ENCODE measurements around the gene TSKS.

The TSKS gene

DNA sequence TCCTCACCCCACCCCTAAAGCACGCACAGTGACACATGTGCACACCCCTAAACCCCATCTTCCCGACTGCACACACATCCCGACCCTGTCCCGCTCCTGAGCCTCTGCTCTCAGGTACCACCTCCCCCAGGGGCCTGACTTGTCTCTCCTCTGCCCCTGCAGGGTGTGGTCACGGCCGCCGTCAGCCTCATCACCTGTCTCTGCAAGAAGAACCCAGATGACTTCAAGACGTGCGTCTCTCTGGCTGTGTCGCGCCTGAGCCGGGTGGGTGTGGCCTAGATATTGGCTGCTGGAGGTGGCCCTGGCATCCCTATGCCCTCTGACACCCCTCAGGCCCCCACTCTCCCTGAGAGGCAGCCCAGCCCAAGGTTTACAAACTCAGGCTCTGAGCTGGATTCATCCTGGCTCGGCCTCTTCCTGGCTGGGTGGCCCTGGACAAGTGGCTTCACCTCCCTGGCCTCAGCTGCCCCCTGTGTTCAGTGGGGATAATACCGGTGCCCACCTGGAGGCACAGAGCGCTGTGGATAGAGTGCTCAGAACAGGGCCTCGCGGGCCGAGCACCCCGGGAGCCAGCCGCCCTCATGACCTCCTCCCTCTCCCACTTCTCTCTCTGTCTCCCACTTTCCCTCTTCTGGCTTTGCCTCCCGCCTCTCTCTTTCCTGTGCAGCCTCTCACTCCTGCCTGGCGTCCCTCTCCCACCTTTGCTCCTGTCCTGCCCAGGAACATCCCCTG, 29.9 kb upstream of the TSKS start:
- no peak for DNase-seq

DNA sequence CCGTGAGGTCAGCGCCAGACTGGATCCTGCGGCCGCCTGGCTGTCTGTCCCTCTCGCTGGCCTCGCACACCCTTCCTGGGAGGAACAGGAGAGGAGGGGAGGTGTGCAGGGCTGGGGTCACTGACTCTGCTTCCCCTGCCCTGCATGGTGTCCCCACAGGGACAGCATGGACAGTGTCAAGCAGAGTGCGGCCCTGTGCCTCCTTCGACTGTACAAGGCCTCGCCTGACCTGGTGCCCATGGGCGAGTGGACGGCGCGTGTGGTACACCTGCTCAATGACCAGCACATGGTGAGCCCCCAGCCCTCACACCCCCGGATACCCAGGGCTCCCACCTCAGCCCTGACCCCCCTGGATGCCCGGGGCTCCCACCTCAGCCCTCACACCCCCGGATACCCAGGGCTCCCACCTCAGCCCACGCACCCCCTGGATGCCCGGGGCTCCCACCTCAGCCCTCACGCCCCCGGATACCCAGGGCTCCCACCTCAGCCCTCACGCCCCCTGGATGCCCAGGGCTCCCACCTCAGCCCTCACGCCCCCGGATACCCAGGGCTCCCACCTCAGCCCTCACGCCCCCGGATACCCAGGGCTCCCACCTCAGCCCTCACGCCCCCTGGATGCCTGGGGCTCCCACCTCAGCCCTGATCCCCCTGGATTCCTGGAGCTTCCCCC, 28.8 kb upstream of the TSKS start:
- DNase-seq, result no peak

DNA sequence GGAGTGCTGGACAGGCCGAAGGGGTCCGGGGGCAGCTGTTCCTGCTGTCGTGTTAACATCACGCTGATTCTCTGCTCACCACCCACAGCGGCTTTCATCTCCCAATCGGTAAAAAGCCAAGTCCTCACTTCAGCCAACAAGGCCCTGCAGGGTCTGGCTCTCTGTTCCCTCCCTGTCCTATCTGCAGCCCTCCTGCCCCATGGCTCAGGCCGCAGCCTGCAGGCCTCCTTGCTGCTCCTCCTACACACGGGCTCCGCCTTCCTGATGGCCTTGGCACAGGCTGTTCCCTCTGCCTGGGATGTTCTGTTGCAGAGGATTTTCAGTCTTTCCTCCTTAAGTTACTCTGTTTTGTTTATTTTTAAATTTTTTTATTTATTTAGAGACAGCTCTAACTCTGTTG, 27.8 kb upstream of the TSKS start:
- DNase-seq, result no peak

DNA sequence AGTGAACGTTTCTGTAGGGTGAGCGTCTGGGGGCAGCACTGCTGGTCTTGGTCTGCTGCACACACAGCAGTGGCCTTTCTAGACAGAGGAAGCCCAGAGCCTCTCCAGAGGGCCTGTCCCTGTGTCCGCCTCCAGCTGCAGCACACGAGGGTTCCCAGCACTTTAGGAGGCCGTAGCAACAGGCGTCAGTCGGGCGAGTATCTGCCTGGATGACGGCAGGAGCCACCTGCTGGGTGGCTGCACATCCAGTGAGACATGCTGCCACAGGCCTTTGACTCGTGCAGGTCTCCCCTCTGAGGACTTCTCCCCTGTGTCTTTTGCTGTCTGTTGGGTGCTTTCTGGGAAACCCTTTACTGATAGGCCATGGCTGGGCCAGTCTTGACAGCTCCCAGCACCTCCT, 25.8 kb upstream of the TSKS start:
- DNase-seq, result no peak

DNA sequence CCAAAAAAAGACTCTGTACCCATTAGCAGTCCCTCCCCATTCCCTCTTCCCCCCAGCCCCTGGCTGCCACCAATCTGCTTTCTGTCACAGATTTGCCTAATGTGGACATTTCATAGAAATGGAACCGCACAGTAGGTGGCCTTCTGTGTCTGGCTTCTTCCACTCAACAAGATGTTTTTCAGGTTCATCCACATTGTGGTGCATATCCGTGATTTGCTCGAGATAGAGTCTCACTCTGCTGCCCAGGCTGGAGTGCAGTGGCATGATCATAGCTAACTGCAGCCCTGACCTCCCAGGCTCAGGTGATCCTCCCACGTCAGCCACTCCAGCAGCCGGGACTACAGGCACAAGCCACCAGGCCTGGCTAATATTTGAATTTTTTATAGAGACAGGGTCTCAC, 24.6 kb upstream of the TSKS start:
- DNase-seq, result no peak

DNA sequence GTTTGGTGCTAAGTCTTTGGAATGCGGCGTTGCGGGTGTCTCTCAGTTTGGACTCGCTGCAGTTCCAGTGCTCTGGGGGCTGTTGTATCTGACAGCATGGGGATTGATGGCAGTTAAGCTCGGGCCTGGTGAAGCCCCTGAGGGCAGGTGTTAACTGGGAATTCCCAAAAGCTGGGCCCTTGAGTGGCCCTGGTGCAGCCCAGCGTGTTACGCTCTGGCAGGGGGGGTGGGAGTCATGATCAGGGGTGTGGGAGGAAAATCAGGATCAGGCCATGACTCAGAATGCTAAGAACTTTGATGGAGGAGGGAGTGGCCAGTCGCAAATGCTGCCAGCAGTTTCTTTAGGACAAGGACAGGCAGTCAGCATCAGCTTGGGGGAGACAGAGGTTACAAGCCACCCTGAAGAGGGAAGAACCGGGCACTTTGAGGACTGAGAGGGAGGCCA, 23.3 kb upstream of the TSKS start:
- no peak for DNase-seq

DNA sequence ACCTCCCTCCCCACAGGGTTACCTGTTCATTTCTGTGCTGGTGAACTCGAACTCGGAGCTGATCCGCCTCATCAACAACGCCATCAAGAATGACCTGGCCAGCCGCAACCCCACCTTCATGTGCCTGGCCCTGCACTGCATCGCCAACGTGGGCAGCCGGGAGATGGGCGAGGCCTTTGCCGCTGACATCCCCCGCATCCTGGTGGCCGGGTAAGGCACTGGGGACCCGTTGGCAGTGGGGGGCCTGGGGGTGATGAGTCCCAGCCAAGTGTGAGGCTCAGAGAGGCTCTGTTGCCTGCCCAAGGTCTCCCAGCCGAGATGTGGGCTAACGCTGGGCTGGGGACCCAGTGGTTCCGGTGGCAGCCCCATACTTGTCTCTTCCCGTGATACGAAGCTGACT, 19.4 kb upstream of the TSKS start:
- no peak for DNase-seq

DNA sequence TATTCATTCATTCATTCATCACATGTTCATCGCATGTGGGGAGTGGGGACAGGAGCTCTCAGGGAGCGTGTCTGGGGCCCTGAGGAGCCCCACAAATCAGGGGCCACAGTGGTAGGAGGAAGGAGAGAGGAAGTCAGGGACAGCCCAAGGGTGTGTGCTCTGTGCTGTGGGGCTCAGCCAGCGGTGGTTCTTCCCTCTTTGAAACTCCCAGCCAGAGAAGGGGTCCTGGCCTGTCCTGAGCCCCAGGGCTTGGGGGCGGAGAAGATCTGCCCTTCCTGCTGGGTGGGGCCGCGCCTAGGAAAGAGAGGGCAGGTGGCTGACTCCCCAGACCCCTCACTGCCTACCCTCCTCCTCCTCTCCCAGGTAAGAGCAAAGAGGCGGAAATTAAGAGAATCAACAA, 18.3 kb upstream of the TSKS start:
- DNase-seq, result no peak

DNA sequence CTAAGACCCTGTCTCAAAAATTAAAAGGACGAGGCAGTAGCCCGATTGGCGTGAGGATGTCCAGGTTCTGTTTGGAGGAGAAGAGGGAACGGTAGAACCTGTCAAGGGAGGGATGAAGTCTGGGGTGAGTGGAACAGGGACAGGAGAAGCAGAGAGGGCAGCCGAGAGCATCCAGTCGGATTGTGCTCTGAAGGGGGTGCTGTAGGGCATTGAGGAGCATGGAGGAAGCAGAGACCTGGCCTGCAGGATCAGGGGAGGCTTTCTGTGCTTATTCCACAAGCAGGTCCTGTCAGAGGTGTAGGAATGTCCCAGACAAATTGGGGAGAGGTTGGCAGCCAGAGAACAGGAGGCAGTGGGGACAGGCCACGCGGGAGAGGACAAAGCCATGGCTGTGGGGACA, 17.8 kb upstream of the TSKS start:
- DNase-seq, result no peak

DNA sequence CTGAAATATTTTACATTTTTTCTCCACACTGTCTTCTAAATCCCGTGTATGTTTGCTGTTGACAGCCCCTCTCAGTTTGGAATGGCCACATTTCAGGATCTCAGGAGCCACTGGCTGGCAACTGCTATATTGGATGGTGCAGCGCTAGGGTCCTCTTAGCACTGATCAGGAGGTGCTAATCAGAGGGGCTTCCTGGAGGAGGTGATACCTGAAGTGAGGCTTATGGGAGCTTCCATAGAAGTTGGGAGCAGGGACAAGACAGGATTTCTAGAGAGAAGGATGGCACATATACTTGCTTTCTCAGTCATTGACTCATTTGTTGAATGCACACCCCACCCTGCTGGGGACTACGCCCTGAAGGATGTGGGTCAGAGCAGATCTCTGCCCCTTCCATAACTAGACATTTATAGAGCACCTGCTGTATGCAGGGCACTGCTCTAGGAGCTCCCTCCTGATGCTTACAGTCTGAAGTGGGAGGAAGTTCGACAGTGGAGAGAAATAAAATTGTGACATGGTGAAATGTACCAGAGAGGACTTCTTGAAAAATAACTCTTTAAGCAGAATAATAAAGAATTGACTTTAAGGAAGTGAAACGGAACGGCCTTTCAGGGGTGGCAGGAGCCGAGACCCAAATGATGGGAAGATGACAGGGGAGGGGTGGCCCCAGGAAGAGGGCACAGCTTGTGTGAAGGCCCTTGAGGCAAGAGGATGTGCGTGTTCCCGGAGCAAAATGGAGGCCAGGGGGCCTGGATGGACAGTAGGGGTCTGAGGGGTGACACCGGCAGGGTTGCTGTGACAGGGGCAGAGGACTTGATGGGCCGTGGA, 16.8 kb upstream of the TSKS start:
- DNase-seq, result no peak

DNA sequence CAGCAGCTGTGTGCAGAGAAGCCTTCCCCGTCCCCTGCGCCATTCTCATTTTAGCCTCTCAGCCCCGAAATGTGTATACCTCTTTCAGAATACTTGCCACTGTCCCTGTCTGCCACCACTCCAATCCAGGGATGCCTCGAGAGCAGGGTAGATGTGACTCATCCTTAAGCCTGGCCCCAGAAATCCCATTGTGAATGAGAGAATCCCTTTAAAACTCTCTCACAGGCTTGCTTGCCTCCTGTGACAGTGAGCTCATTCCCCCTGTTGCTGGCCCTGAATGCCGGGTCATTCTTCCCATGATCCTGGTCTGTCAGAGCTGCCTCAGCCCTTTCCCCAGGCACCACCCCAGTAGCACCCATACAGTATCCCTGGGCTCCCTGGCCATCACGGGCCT, 13.3 kb upstream of the TSKS start:
- DNase-seq, result no peak

DNA sequence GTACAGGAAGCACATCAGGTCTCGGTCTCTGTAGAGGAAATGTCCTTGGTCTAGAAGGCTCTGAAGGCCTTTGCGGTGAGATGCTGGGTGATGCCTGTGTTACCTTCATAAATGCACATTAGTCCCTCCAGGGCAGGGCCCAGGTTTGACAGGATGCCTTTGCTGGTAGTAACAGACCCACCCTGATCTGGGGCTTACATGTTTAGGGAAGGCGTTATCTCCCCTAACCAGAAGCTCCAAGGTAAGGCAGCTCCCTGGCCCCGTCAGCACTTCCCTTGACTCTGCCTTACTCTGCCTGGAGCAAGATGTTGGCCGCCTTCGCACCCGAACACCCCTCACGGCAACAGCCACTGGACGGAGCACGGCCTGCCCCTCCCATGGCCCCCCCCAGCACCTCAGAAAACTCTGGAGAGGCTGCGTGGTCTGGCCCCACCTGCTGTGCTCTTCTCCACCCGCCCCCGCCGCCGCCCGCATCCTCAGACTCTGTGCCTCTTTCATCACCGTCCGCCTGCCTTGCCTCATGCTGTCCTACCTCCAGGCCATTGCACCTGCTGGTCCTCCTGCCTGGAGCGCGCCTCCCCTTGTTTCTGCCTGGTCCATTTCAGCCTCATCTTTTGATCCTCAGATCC, 12.8 kb upstream of the TSKS start:
- DNase-seq, result no peak

DNA sequence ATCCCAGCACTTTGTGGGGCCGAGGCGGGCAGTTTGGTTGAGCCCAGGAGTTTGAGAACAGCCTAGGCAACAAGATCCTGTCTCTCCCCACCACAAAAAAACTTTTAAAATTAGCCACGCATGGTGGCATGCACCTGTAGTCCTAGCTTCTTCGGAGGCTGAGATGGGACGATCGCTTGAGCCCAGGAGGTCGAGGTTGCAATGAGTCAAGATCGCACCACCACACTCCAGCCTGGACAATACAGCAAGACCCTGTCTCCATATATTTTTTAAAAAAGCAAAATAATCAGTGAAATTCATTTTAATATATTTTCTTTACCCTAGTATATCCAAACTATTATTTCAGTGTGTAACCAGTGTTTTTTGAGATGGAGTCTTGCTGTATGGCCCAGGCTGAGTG, 11.9 kb upstream of the TSKS start:
- no peak for DNase-seq

DNA sequence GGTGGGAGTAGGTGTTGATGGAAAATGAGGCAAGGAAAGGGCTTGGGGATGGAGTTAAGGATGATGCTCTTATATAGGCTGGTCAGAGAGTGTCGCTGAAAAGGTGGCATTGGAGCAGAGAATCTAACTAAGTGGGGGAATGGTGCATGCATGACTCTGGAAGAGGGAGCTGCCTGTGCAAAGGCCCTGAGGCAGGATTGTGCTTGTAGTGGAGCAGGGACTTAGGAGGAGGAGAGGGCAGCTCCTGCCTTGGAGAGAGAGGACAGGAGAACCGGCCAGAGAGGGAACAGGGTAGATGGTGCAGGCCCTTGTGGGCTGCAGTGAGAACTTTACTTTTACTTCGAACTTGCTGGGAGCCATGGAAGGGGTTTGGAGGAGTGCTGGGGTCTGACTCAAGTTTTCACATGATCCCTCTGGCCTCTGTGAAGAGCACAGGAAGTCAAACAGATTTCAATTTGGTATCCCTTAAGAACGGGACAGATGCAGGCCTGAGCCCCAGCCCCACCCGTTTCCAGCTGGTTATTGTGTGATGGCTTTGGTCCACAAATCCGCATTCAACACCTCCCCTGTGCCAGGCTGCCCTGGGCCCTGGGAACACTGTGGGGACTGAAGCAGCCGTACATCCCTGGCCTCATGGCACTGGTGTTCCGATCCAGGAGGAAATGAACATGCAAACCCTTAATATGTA, 10.7 kb upstream of the TSKS start:
- DNase-seq, result no peak

DNA sequence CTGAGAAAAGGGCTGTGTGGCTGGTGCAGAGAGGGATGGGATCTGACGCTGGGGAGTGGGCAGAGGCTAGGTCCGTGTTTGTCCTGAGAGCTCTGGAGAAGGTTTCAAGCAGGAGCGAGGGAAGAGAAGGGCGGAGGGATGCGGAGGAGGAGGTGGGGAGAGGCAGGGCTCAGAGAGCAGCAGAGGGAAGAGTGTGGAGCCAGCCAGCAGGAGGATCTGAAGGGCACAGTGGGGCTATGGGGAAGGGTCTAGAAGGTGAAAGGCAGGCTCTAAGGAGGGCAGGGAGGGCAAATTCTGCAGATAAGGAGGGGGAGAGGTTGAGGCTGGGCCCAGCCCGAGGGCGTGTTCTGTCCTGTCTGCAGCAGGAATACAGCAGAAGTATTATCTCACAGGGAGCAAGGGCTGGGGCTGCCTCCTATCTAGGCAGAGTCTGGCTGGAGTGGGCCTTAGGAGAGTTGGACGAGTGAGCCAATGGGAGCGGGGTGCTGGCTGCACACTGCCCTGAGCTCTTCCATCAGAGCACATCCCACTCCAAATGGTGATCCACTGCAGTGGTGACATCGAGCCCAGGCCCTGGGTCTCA, 9.8 kb upstream of the TSKS start:
- DNase-seq, result no peak

DNA sequence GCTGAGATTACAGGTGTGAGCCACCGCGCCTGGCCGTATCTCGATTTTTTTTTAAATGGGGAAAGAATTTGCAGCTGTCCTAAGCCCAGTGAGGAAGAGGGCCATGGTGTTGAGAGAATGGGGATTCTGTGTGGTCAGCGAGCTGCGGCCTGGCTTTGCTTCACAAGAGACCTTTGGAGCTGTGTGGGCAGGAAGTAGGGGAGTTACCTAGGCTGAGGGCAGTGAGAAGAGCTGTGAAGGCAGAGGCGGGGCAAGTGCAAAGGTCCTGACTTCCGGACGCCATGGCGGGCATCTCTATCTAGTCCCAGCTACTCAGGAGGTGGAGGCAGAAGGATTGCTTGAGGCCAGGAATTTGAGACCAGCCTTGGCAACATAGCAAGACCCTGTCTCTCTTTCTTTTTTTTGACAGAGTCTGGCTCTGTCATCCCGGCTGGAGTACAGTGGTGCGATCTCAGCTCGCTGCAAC, 8.6 kb upstream of the TSKS start:
- no peak for DNase-seq

DNA sequence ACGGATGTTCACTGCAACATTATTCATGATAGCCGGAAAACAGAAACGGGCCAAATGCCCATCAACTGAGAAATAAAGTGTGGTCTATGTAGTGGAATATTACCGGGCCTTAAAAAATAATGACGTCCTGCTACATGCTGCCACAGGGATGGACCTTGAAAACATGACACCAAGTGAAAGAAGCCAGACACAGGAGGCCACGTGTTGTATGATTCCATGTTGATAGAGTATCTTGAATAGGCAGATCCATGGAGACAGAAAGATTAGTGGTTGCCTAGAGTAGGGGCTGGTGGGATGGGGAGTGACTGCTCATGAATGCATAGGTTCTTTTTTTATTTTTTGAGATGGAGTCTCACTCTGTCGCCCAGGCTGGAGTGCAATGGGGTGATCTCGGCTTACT, 7.4 kb upstream of the TSKS start:
- no peak for DNase-seq

DNA sequence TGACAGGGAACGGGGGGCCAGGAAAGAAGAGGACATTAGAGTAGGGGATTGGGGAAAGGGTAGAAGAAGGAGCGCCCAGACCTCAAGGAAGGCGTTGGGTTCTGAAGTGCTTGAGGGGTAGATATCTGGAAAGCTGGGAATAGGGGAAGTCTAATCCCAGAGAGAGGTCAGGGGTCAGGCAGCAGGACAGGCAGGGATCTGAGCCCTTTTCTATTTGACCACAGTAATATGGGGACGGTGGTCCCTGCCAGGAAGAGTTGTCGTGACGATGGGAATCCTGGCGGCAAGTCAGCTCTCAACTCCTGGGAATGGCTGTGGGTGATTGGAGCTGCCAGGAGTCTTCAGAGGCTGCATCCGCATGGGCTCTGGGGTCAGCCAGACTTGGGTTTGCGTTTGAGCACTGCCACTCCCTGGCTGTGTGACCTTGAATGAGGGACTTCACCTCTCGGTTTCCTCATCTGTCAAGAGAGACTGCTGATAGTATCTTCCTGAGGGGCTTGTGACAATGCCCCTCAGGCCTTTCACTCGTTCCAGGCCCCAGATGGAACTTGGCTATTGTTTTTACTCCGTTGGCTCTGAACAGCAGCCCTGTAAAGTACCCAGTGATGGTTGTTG, 5.0 kb upstream of the TSKS start:
- no peak for DNase-seq

DNA sequence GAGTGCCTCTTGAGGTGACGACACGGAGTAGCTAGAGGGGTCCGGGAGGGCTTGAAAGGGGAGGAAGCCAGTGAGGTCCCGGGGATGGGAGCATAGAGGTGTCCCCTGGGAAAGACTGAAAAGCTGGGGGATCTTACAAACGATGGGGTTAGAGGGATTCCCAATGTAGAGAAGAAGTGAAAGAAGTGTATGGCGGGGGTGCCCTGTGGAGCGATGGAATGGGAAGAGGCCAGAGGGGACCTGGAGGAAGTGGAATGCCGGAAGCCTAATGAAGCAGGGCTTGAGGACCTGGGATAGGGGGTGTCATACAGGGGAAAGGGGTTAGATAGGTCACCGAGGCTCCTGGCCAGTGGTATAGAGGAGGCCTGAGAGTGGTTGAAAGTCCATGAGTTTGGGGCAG, 4.3 kb upstream of the TSKS start:
- peak; percentile 6 for DNase-seq

DNA sequence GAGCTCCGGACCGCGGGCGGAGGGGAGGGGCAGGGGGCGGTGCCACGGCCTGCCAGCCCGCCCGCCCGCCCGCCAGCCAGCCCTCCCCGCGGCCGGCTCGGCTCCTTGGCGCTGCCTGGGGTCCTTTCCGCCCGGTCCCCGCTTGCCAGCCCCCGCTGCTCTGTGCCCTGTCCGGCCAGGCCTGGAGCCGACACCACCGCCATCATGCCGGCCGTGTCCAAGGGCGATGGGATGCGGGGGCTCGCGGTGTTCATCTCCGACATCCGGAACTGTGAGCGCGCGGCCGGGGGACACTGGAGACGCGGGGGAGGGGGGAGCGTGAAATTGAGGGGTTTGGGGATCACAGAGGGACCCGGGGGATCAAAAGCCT, 3.8 kb upstream of the TSKS start, which contains the start of gene AP2A1:
Gene AP2A1 (plus strand): TSS at position 72 of the 370 bp plus-strand sequence. CDS start 133 bp downstream, at position 205.
- DNase-seq, result no peak

DNA sequence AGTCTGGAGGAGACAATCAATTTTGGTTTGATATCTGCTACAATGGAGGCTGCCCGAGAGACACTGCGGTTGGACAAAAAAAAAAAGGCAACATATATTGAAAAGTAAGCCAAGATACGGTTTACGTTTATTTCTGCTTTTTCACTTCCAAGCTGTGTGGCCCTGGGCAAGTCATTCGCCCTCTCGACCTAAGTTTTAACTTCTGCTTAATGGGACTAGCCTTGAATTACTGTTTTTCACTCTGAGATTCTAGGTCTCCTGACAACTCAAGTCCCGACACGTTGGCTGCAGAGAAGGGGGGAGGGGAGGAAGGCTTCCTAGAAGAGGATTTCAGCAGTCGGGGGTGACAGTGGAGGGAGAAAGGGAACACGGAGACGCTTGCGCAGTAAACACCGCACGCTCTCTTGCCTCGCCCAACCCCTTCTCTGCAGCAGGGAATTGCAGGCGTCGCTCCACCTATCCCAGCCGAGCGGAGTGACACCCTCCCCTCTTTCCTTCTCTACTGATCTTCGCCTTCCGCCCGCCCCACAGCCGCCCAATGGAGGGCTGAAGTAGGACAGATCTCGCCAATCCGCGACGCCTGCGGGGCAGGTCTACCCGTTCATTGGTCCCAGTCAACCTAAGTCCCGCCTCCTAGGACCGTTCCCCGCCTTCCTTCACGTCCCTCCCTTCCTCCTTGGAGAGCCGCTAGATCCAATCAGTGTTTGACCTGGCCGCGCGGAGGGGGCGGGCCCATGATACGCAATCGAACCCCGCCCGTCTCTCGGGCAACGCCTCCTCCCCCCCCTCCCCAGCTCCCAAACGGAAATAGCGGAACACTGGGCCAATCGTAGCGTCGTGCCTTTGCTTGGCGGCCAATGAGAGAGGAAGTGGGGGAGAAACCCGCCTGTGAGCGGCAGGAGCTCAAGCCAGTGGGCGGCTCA, 3.2 kb upstream of the TSKS start:
- DNase-seq, result peak; percentile 100

Measured in NCI-H2171 treated with DMSO at 0.1 percent for 48 hours (cell line).